Measurements from ENCODE around the gene KCNT1.

DNA sequence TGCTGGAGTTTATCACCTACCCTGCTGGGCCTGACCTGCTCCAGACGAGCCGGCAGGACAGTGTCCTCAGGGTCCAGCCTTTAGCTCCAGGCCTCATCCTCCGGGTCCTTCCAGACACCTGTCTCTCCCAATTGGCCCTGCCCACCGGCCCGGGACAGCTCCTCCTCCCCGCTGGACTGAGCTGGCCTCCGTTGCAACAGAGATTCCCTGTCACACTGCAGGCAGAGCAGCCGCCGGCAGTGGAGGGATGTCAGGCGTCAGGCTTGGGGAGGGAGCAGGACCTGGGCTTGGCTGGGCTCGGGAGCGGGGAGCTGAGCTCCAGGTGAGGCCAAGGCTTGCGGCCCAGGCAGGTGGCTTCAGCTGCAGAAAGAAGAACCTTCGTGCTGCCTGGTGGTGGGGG lies 1.7 kb downstream of the KCNT1 start:
- no peak for TF ChIP-seq REST (IDR thresholded peaks at IDR 0.05; ENCODE audit: insufficient read depth in 1 of 2, low read depth in 2 of 2, low read length in 2 of 2)
- TF ChIP-seq POLR2AphosphoS5 (IDR thresholded peaks at IDR 0.05; ENCODE audit: low read depth, low read length), result no peak
- TF ChIP-seq SIN3A (IDR thresholded peaks at IDR 0.05; ENCODE audit: borderline replicate concordance, insufficient read depth, low read length), result no peak
- no peak for TF ChIP-seq TAF1 (IDR thresholded peaks at IDR 0.05; ENCODE audit: borderline replicate concordance, insufficient read depth, low read length)

Data from PFSK-1 (cell line).